ENCODE data around the gene OST4. TPM values are rescaled to one million over a fixed set of nuclear protein-coding genes. Genes with fewer than 3 reads are reported as not detected.
A peak's percentile ranks its signal among the peaks of the same experiment; 100 is the strongest.

Gene OST4
- total and polyA plus RNA-seq, 8 donors: 231 to 407 (median 273) TPM

- ATAC-seq: no peak
Observed at GRCh38 chr2:27074738-27075565, 3.5 kb upstream of the OST4 start.

GRCh38 chr2:27073782-27074181 is 2.3 kb upstream of the OST4 start:
- ATAC-seq (no peak), DNase-seq (no peak)
- no peak for TF ChIP-seq CTCF (IDR thresholded peaks at IDR 0.05)
- Histone ChIP-seq H3K4me1 (peaks cover 31 to 82% of the 10 kb centered on the region in 2 donors), H3K27ac (peak overlapping the region; percentile 24 to 92), H3K36me3 (peaks cover 0 to 11% of the 10 kb centered on the region in 2 donors), H3K9me3 (no peaks in the 10 kb centered on the region), H3K4me3 (no peak overlapping the region), H3K27me3 (peaks cover 0 to 9% of the 10 kb centered on the region in 2 donors)
- intact Hi-C loops (cut with DNase I): no loop called here

More at GRCh38 chr2:27074738-27075565, 3.5 kb upstream of the OST4 start:
- intact Hi-C loops (cut with DNase I): no loop called here
- DNase-seq: peak in 3 of 4 donors; percentile 64 to 85 (median 80)
- no peaks in the 10 kb centered on the region for H3K9me3 ChIP-seq
- peaks cover 24 to 79% of the 10 kb centered on the region in 2 donors for H3K4me1 ChIP-seq
- H3K36me3 ChIP-seq: no peaks in the 10 kb centered on the region
- TF ChIP-seq CTCF (IDR thresholded peaks at IDR 0.05): no peak
- peak overlapping the region; percentile 24 to 92 for H3K27ac ChIP-seq
- no peak overlapping the region for H3K4me3 ChIP-seq
- peaks cover 0 to 13% of the 10 kb centered on the region in 2 donors for H3K27me3 ChIP-seq

GRCh38 chr2:27072920-27073319 is 1.5 kb upstream of the OST4 start:
- intact Hi-C loops (cut with DNase I): no loop called here
- no peak for TF ChIP-seq CTCF (IDR thresholded peaks at IDR 0.05)
- peak overlapping the region; percentile 85 to 92 for H3K27ac ChIP-seq
- peaks cover 0 to 20% of the 10 kb centered on the region in 2 donors for H3K36me3 ChIP-seq
- peaks cover 30 to 81% of the 10 kb centered on the region in 2 donors for H3K4me1 ChIP-seq
- no peaks in the 10 kb centered on the region for H3K9me3 ChIP-seq
- peaks cover 0 to under 1% of the 10 kb centered on the region in 2 donors for H3K27me3 ChIP-seq
- DNase-seq: no peak
- ATAC-seq: no peak
- no peak overlapping the region for H3K4me3 ChIP-seq

GRCh38 chr2:27071990-27072830 is 756 bp upstream of the OST4 start:
- DNase-seq (peak in 3 of 4 donors; percentile 70 to 95 (median 95)), ATAC-seq (peak; percentile 16)
- no peak for TF ChIP-seq CTCF (IDR thresholded peaks at IDR 0.05)
- H3K27ac ChIP-seq: peak overlapping the region; percentile 85 to 92
- no peaks in the 10 kb centered on the region for H3K9me3 ChIP-seq
- H3K4me1 ChIP-seq: peaks cover 27 to 76% of the 10 kb centered on the region in 2 donors
- peak overlapping the region; percentile 72 to 91 for H3K4me3 ChIP-seq
- intact Hi-C loops (cut with DNase I): no loop called here
- no peaks in the 10 kb centered on the region for H3K27me3 ChIP-seq
- H3K36me3 ChIP-seq: peaks cover 0 to 27% of the 10 kb centered on the region in 2 donors
